IPS DF 4.7 (cell line): ENCODE data around the gene DLD.
"Not testable (repeated sequence)": the region's sequence is repeated elsewhere in the genome, so short reads cannot be mapped to it uniquely, and the experiment has no call there.

Source experiments
- DNase-seq: peaks from one replicate; pipeline ENCODE4 v3.0.0-alpha.2; 2013; ENCODE audit warnings: low spot score; ENCODE audit errors: extremely low read depth

DLD gene

DNA sequence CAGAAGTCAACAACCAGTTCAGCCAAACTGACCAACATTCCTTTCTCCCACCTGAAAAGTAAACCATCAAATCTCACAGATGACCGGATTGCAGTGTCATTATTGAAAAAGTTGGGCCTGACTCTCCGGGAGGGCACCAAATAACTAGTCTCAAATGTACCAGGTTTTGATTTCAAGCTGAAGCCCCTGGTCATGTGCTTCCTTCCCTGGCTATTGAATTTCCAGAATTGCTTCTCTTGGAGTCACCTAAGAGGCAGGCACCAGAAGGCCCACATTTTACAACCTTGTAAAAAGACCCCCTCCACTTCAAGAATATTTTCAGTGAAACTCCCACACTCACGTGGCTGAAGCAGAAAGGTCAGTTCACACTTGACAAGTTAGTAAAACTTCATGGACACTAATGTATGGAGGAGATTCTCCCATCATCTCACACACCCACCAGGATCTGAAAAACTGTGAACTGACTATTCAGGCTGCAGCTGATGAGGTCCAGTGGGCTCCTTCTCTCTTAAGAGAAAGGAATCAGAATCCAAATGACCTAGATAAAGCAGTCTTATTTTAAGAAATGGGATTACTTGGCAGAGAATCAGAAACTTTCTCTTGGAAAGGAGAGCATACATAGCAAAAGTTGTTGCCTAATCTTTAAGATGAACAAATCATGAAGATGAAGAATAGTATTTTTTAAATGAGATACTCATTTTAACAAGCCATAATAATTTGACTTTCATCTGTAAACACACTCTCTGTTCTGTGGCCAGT, 53.6 kb downstream of the DLD start:
- no peak for DNase-seq

DNA sequence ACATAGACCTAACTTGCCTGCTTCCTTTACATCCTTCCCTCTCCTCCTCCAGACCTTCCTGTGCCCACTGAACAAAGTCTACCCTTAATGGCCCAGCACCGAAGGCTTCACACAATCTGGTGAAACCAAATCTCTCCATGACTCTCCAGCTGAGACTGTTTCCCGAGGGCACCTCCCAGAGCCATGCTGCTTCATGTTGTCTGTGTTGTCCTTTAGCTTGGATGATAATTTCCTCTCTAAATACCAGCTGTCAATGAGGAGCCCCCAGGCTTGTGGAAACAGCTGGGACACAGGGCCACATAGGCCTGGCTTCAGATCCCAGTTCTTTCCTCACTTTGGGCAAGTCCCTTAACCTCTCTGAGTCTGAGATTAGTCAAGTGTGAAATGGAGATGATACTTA, 54.3 kb downstream of the DLD start:
- no peak for DNase-seq

DNA sequence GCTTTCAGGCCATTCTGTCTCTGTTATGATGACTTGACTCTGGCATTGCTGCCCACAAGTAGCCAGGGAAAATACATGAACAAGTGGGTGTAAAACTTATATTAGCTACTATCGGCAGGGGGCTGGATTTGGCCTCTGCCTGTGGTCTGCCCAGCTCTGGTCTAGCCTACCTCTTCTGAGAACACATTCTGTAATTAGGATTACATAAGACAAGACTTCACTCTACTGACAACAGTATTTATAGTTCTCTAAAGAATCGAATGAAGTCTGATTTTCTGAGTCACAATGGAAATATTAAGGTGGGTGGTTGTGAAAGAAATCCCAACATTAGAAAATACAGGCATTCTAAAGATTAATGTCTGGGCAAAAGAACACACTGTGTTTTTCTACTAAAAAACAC, 55.5 kb downstream of the DLD start:
- DNase-seq = no peak

DNA sequence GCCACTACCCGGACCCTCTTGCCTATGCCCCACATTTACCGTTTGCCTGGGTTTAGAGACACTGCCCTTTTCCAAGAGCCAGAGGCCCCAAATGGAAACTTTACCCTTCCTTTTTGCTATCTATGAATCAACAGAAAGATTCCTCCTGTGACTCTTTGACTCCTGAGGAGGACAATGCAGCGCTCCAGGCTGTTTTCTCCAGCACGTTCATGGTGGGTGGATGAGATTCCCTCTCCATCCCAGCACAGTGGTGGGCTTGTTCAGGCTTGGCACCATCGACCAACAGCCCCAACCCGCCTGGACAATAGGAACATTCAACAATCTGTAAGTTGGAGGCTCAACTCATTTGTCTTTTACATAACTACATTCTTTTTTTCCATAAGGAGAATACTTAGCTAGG, 55.9 kb downstream of the DLD start:
- DNase-seq = no peak

DNA sequence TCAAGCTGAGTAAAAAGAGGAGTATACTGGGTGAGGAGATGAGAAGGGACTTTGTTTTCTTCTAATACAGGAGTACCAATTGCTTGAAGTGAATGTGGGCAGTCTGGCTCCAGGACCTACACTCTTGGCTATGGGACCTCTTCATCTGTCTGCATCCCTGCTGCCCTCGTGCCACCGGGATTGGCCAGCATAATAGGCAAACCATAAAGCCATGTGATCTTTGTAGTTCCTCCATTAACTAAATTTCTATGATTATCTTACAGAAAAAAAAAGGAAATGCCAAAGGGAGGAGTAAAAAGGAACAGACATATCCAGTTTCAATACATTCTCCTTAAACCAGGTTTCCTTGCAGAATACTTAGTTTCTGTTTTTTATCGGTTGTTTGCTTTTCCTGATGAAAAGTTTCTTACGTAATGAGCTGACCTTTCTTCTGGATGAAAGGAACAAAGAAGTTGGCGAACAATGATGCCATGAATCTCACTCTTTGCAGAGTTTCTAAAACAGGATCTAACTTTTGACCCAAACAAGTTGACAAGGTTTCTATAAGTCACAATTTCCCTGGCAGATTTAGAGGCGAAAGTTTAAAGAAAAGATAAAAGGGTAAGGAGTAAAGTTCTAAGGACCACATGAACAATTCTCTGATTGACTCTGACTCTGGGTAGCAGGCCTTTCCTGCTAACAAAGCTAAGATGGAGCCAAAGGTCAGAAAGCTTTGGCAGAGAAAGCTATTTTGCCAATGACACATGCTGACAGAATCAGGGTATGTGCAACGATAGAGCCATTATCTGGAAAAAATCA, 57.9 kb downstream of the DLD start:
- DNase-seq = no peak

DNA sequence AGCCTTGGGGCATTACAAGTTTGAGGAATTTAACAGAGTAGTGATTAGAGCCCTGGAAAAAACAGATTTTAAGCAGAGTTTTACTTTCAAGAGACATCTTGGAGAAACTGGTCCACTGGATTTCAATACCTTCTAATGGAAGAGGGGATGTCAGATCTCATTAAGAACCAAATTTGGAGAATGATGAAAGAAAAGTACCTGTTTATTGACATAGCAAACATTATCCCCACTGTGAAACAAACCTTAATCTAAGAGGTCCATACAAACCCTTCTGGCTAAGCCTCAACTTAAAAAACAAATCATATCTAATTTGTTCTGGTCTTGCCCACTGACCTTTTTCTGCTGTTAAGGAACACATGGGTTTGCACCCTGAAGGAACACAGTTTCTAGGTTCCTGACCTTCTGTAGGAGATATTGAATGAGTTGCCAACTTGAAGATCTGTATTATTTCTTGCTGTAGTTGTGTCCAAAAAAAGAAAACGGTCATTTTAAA, 58.5 kb downstream of the DLD start:
- DNase-seq = no peak

DNA sequence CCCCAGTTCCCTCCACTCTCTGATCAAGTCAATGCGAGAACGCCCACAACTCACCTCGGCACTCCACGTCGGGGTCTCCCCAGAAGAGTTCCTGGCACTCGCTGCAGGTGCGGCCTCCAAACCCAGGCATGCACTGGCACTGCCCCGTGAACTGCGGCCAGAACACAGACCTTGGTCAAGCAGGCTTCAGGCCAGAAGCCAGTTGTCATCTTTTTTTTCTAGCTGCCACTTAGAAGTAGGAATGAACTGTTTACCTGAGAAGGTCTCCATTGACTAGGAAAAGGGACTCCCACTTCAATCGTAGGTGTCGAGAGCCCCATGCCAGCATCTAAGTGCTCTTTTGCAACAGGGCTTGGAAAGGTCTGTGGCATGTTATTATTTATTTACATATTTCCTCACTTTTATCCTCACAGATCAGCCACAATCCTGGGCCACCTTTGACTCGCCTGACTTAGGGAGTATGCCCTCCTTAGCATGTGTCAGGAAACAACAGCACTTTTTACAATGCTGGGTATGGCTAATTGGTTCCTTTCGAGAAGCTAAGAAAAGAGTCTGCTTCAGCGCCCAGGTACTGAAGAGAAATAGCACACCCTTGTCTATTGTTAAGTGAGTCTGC, 60.3 kb downstream of the DLD start:
- DNase-seq = no peak

DNA sequence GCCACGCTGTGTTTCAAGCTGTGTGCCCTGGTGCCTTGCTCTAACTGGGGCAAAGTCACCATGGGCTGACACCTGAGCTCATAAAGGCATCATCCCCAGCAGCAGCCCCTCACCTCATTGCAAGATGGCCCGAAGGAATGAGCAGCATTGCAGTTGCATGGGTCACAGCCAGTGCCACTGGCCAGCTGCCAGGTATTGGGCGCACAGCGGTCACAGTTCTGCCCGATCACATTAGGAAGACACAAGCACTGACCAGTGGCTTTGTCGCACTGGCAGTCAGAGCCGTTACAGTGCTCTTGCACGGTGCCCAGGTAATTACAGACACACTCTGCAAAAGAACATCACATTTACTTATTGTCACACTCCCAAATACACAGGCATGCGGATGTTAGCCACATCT, 60.9 kb downstream of the DLD start:
- DNase-seq = no peak

DNA sequence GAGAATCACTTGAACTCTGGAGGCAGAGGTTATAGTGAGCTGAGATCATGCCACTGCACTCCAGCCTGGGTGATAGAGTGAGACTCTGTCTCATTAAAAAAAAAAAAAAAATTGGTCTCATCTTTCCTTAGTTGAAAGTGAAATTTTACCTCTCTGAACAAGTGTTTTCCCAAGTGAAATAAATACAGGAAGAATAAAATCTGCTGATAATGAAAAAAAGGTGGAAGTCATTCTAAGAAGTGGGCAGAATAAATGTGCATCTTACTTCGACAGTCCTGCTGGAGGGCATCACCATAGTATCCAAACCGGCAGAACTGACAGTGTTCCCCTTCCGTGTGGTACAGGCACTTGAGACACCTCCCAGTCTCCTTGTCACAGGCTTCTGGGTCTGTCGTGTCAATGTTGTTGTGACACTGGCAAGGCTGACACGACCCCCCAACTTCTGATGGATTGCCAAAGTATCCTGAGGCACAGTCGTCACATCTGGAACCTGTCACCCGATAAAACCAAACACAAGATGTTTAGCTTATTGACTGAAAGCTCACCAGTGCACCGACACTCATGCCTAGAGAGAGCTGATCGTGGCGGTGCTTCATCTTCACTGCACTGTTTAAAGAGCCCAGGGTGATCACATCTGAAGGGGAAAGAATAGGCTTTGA, 62.4 kb downstream of the DLD start:
- no peak for DNase-seq

DNA sequence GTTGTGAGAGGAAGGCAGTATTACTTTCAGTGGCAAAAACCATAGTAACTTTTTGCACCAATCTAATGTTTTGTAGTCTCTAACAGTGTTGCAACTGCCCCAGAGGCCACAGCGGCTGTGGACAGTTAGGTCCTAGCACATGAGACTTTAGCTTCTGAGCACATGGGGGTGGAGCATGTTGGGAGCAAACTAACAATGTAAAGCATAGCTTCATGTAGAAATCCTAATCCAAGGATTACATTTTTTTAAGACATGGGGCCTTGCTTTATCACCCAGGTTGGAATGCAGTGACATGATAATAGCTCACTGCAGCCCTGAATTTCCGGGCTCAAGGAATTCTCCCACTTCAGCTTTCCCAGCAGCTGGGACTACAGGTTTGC, 62.9 kb downstream of the DLD start:
- DNase-seq = no peak

DNA sequence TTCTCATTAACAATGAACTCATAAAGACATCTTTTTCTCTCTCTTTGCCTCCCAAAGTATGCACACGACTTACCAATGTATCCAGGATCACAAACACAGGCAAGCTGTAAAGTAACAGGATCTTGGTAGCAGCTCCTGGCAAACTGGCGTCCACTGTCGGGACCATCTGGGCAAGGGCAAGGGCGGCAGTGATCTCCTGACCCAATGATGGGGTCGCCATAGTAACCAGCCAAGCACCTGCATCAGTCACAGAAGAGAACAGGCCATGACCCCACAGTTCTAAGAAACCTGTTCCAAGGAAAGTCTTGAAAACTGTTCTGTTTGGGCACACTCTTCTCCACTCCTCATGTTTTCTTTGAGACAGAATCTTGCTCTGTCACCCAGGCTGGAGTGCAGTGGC, 64.4 kb downstream of the DLD start:
- DNase-seq = no peak

DNA sequence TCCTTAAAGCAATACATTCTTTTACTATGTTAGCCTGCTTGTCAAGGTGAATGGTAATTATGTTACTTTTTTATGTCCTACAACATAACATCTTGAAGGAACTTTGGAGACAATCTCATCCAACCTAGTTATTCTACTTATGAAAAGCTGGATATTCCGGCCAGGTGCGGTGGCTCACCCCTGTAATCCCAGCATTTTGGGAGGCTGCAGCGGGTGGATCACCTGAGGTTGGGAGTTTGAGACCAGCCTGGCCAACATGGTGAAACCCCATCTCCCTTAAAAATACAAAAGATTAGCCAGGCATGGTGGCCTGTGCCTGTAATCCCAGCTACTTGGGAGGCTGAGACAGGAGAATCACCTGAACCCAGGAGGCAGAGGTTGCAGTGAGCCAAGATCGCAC, 66.0 kb downstream of the DLD start:
- DNase-seq = not testable (repeated sequence)

DNA sequence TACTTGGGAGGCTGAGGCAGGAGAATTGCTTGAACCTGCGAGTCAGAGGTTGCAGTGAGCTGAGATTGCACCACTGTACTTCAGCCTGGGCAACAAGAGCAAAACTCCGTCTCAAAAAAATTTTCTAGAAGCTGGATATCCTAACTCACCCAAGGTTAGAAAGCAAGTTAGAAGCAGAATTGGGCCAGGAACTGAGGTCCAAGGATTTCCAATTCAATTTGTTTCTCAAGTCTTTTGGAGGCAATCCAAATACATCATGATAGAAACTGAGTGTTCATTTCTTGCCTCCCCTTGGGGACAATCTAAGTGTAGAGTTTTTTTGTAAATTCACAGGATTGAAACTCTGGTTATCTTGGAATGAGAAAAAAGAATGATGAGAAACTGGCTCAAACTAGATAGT, 66.5 kb downstream of the DLD start:
- DNase-seq = no peak

DNA sequence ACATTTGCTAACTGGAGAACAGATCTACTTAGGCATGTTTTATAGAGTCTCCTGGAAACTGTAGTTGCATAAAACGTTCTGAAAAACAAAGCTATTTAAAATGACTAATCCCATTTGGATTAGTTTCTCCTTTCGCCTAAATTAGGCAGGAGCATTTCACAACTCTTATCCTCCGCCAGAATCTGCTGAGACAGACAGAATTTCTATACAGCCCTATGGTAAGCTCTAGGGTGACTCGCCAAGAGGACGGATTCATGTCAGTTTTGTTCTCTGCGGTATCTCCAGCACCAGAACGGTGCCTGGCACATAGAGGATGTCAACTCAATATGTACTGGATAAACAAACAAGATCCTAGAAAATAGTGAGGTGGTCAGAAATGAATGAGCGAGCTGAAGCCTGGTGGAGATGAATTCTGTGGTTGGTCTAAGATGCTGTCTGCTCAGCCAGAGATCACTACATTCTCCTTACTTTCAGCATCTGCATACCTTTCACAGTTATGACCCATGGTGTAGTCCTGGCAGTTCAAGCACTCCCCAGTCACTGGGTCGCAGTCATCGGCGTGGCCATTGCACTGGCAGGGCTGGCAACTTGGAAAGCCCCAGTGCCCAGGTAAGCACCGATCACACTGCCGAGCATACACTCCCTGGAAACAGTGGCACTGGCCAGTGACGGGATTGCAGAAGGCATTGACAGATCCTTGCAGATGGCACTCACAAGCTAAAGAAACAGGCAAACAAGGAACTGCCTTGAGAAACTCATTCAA, 68.0 kb downstream of the DLD start:
- no peak for DNase-seq

DNA sequence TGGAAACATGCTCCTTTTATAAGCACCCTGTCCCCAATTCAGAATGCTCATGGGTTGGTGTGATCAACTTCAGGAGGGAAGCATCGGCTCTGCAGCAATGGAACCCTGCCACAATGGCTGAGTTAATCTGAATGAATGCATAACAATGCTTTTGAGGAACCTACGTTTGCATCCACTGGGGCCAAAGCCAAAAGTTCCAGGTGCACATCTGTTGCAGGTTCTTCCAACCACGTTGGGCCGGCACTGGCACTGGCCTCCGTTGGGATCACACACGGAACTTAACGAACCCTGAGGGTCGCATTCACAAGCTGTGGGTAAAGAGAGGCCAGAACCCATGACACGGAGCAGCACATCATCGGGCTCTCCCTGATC, 68.5 kb downstream of the DLD start:
- DNase-seq = no peak

DNA sequence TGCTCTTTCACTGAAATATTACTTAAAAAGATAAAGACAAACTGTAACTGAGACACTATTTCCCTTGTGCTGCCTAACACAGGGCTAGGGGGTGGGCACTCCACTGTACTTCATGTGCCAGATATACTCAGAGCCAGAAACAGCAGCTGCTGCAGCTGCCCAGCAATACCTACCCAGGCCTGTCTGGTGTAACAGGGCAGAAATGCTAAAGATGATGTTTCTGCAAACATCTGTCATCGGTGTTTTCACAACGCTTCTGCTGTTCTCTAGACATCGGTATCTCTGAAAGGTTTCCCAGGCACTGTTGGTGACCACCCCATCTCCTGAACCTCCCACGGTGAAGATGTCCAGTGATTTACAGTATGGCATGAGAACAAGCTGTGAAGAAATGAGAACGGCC, 69.3 kb downstream of the DLD start:
- DNase-seq = no peak

DNA sequence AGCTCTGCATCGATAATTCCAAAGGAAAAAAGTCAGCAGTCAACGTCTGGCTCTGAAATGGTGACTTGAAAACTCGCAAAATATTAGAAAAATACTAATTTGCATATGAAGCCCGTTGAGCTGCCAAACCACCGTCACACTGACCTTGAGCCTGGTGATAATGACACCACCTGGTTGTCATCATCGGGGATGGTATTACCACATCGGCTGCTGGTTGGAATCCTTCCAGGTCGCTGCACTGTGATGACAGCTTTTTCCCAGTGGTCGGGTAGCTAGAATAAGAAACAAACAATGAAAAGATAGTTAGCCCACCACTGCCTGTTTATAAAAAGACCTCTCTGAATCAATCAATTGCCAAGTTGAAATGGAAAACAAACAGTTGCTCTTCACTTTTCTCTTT, 70.4 kb downstream of the DLD start:
- no peak for DNase-seq

DNA sequence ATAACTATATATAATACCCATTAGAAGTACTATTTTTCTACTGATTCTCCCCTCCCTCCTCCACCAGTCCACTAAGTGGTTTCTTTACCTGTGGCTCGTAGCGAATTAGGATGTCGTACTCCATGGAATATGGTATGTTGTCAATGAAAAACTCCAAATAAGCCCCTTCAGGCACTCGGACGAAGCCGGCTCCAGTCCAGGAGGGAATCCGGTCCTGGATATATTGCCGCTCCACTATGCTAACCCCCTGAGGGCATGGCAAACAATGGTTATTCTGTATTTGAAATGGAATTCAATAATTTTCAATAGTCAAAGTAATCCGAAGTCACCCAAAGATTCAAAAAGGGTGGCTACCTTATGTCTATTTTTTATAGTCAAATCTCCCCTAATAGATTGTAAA, 71.8 kb downstream of the DLD start:
- no peak for DNase-seq

DNA sequence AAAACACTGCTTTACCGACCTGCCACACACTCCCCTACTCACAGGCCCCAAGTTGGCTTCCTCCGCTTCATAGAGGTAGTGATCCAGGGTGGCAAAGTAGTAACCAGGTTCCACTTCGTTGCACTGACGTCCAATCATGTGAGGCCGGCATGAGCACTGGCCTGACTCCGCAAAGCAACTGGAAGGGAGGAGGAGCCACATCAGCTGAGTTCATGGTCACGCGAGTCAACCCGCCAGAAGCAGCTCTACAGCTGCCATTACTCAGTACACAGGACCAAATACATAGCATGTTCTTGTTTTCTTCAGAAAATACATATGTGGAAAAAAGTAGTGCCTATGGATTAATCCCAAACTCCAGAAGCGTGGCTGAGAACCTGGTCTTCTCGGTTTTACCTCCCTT, 73.5 kb downstream of the DLD start:
- DNase-seq = no peak

DNA sequence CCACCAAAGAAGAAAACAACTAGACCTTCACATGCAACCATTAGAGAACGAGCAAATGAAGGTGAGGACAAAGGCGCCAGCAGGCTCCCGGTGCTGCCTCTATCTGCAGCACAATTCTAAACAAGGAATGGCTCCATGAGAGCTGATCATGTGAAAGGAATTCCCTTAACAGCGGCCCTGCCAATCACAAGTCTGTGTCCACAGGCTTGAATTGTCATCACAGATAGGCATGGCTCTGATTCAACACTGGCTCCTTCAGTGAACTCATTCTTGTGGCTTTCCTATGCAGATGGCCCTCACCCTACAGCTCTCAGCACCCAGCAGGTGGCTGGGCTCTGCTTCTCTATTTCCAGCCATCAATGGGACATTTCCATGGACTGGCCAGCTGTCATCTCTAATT, 75.7 kb downstream of the DLD start:
- no peak for DNase-seq

DNA sequence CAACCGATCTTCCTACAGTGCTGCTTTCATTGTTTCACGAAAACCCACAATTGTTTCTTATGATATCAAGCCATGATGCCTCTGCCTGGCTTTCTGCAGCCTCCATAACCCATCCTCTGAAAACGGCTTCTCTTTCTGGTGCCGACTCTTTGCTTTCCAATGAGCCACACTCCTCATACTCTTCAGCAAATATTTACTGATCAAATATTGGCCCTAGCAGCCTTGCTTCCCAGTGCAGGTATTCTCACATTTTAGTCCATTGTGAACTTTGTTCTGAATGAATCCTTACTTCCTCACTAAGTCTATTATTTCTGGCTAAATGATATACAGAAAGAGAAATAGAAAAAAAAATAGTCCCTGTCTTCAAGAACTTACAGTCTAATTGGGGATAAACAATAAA, 76.4 kb downstream of the DLD start:
- DNase-seq = no peak
